Naive thymus-derived CD8-positive, alpha-beta T cell (primary cell): Measurements from ENCODE around the gene UNC93B1. TPM values are rescaled to one million over a fixed set of nuclear protein-coding genes. Genes with fewer than 3 reads are reported as not detected.

Source experiments
- ATAC-seq, 2 donors: fragments of 150-1000 bp; cut with Tn5 transposase in 1 of 2; sonication (Bioruptor Pico), chemical (Tn5 transposase) in 1 of 2; 1 replicate in 1 of 2; 2 replicates in 1 of 2; pipeline ENCODE4 v1.10.0; 2021; ENCODE audit warnings: mild to moderate bottlenecking in 2 of 2, moderate library complexity in 2 of 2
- POLR2A ChIA-PET: fragments of 350-600 bp; sonication (Branson Sonifier 250); formaldehyde crosslinking; loops from one replicate; lab custom pipeline; 2021; ENCODE audit warnings: antibody characterized with exemption; lab: Charles Lee
- DNase-seq, 10 donors: peaks; one replicate each; pipeline versions ENCODE4 v3.0.0 to v3.0.0-alpha.2; 2020 to 2022
- H3K27ac Mint-ChIP-seq, 10 donors: one replicate each; pipeline ENCODE4 v1.8.0; 2020 to 2022; ENCODE audit warnings: mild to moderate bottlenecking in 10 of 10, mixed read lengths in 10 of 10, moderate library complexity in 4 of 10, inconsistent platforms in 1 of 10
- H3K27me3 Mint-ChIP-seq, 5 donors: one replicate each; pipeline ENCODE4 v1.8.0; 2021 to 2022; ENCODE audit warnings: mixed read lengths in 5 of 5
- H3K36me3 Mint-ChIP-seq, 3 donors: one replicate each; pipeline ENCODE4 v1.8.0; 2020 to 2022; ENCODE audit warnings: mixed read lengths in 3 of 3, mild to moderate bottlenecking in 2 of 3, inconsistent platforms in 1 of 3
- H3K4me1 Mint-ChIP-seq, 4 donors: one replicate each; pipeline ENCODE4 v1.8.0; 2021 to 2022; ENCODE audit warnings: mixed read lengths in 4 of 4
- H3K4me3 Mint-ChIP-seq, 10 donors: one replicate each; pipeline ENCODE4 v1.8.0; 2020 to 2022; ENCODE audit warnings: mild to moderate bottlenecking in 10 of 10, mixed read lengths in 10 of 10, moderate library complexity in 6 of 10, inconsistent platforms in 1 of 10
- H3K9me3 Mint-ChIP-seq, 9 donors: one replicate each; pipeline ENCODE4 v1.8.0; 2020 to 2022; ENCODE audit warnings: mixed read lengths in 9 of 9, mild to moderate bottlenecking in 3 of 9, inconsistent platforms in 1 of 9, moderate library complexity in 1 of 9
- polyA plus RNA-seq, 3 donors: library from polyadenylated mRNA; unstranded; fragments of 300-500 nt; fragmentation: Illumina TruSeq; gene quantifications; one replicate each; pipeline ENCODE4 v1.2.3, GENCODE V29; 2021
- total RNA-seq, 8 experiments: library from RNA in 2 of 8; stranded (reverse) in 2 of 8; gene quantifications; one replicate each; pipeline ENCODE4 v1.2.3 and lab custom pipeline; 2021 to 2026

The UNC93B1 gene
- total and polyA plus RNA-seq, 5 experiments from 2014 or later = 8.9 to 17.4 (median 11.0) TPM

GRCh38 chr11:68028802-68029545 lies 25.1 kb upstream of the UNC93B1 start:
- peaks cover 13 to 37% (median 29%) of the 10 kb centered on the region in 4 donors for H3K4me1 Mint-ChIP-seq
- no peaks in the 10 kb centered on the region for H3K27me3 Mint-ChIP-seq
- H3K4me3 Mint-ChIP-seq = peak overlapping the region; percentile 59 to 99 (median 95)
- POLR2A ChIA-PET = interaction anchor here (2.8 kb wide), 1 partner anchor 11 kb away, joined by 23 read pairs; the partner anchor contains the start of gene TCIRG1
- H3K27ac Mint-ChIP-seq = peak overlapping the region in 5 of 10 donors; percentile 21 to 67 (median 43)
- ATAC-seq (no peak), DNase-seq (no peak)
- H3K36me3 Mint-ChIP-seq = peaks cover 8 to 14% (median 14%) of the 10 kb centered on the region in 3 donors
- peaks cover 0 to 18% (median 9%) of the 10 kb centered on the region in 9 donors for H3K9me3 Mint-ChIP-seq

DNA sequence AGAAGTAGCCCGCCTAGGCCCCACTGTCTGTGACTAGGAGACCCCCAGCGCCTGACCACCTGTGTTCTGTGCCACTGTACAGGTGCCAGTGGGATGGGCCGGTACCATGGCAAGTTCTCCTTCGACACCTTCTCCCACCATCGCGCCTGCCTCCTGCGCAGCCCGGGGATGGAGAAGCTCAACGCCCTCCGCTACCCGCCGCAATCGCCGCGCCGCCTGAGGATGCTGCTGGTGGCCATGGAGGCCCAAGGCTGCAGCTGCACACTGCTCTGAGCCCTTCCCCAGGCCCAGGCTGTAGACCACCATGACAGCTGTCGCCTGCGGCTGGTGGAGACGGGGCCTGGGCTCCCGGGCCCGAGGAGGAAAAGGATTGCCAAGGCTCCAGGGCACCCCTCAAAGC lies 23.8 kb upstream of the UNC93B1 start:
- ATAC-seq (no peak), DNase-seq (no peak)
- H3K27me3 Mint-ChIP-seq = no peaks in the 10 kb centered on the region
- POLR2A ChIA-PET = interaction anchor here (1.3 to 1.5 kb wide), 2 partner anchors 10 to 12 kb away, joined by 3 to 7 read pairs; no protein-coding TSS in a partner anchor
- peaks cover 13 to 37% (median 25%) of the 10 kb centered on the region in 4 donors for H3K4me1 Mint-ChIP-seq
- H3K4me3 Mint-ChIP-seq = no peak overlapping the region
- H3K27ac Mint-ChIP-seq = no peak overlapping the region
- peaks cover 0 to 19% (median 9%) of the 10 kb centered on the region in 9 donors for H3K9me3 Mint-ChIP-seq
- H3K36me3 Mint-ChIP-seq = peaks cover 6 to 16% (median 14%) of the 10 kb centered on the region in 3 donors

GRCh38 chr11:68026391-68027105 lies 22.7 kb upstream of the UNC93B1 start:
- peak overlapping the region in 1 of 10 donors; percentile 41 for H3K4me3 Mint-ChIP-seq
- no peaks in the 10 kb centered on the region for H3K27me3 Mint-ChIP-seq
- DNase-seq (no peak), ATAC-seq (no peak)
- POLR2A ChIA-PET = interaction anchor here (1.3 to 1.5 kb wide), 2 partner anchors 11 to 14 kb away, joined by 3 to 7 read pairs; no protein-coding TSS in a partner anchor
- H3K27ac Mint-ChIP-seq = peak overlapping the region in 2 of 10 donors; percentile 32 to 33
- peaks cover 6 to 16% (median 14%) of the 10 kb centered on the region in 3 donors for H3K36me3 Mint-ChIP-seq
- H3K4me1 Mint-ChIP-seq = peaks cover 10 to 33% (median 19%) of the 10 kb centered on the region in 4 donors
- H3K9me3 Mint-ChIP-seq = peaks cover 0 to 19% (median 9%) of the 10 kb centered on the region in 9 donors

DNA sequence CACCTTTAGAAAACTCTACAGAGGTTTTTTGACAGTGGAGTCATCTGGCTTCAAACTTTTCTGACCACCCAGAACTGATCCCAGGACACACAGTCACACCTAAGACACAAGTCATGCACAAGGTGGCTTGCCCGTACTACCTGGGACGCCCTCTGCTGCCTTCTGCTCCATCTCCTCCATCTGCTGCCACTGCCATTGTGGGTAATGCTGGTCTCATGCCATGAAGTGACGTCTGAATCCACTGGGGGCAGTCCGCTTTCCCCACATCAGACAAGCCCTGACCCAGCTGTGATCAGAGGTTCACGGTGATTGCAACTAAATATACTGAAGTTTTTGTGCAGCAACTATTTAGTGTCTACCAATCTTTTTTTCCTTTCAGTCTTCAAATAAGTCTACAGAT lies 21.1 kb upstream of the UNC93B1 start:
- peaks cover 6 to 16% (median 14%) of the 10 kb centered on the region in 3 donors for H3K36me3 Mint-ChIP-seq
- H3K27me3 Mint-ChIP-seq = no peaks in the 10 kb centered on the region
- POLR2A ChIA-PET = no interaction called here
- H3K4me1 Mint-ChIP-seq = peaks cover 6 to 18% (median 8%) of the 10 kb centered on the region in 4 donors
- no peak overlapping the region for H3K4me3 Mint-ChIP-seq
- DNase-seq (no peak), ATAC-seq (peak in 1 of 2 donors; percentile 26)
- H3K27ac Mint-ChIP-seq = no peak overlapping the region
- peaks cover 0 to 19% (median 9%) of the 10 kb centered on the region in 9 donors for H3K9me3 Mint-ChIP-seq

- Mint-ChIP-seq H3K27ac (no peak overlapping the region), H3K9me3 (peaks cover 0 to 19% (median 9%) of the 10 kb centered on the region in 9 donors), H3K27me3 (no peaks in the 10 kb centered on the region), H3K36me3 (peaks cover 6 to 16% (median 14%) of the 10 kb centered on the region in 3 donors), H3K4me1 (peaks cover 2 to 13% (median 5%) of the 10 kb centered on the region in 4 donors), H3K4me3 (no peak overlapping the region)
- no peak for DNase-seq
- ATAC-seq = no peak
- POLR2A ChIA-PET = no interaction called here
Measured at GRCh38 chr11:68024508-68024907, 20.6 kb upstream of the UNC93B1 start.

- no peak overlapping the region for H3K4me3 Mint-ChIP-seq
- POLR2A ChIA-PET = interaction anchor here (0.6 kb wide), 1 partner anchor 1385 kb away, joined by 3 read pairs; no protein-coding TSS in a partner anchor
- no peak overlapping the region for H3K27ac Mint-ChIP-seq
- DNase-seq = no peak
- no peak for ATAC-seq
- peaks cover 6 to 16% (median 14%) of the 10 kb centered on the region in 3 donors for H3K36me3 Mint-ChIP-seq
- H3K4me1 Mint-ChIP-seq = peaks cover 0 to 5% (median 0%) of the 10 kb centered on the region in 4 donors
- H3K27me3 Mint-ChIP-seq = no peaks in the 10 kb centered on the region
- H3K9me3 Mint-ChIP-seq = peaks cover 0 to 19% (median 9%) of the 10 kb centered on the region in 9 donors
Measured at GRCh38 chr11:68022531-68022930, 18.6 kb upstream of the UNC93B1 start.

DNA sequence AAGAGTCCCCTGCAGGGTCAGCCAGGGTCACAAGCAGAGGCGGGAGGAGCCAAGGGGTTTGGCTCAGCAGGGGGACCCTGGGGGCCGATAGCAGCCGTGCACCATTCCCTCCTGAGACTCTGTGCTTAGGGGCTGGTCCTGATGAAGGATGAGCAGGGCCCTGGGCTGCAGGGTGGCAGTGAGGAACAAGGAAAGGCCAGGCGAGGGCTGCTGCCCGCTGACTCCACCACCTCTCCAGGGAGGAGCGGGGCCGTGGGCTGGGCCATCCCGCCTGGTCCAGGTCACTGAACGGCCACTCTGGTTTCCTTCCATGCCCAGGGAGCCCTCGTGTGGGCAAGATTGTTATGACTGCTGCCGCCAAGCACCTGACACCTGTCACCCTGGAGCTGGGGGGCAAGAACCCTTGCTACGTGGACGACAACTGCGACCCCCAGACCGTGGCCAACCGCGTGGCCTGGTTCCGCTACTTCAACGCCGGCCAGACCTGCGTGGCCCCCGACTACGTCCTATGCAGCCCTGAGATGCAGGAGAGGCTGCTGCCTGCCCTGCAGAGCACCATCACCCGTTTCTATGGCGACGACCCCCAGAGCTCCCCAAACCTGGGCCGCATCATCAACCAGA lies 17.4 kb upstream of the UNC93B1 start:
- POLR2A ChIA-PET = no interaction called here
- ATAC-seq (no peak), DNase-seq (no peak)
- Mint-ChIP-seq H3K27me3 (no peaks in the 10 kb centered on the region), H3K36me3 (peaks cover 6 to 16% (median 14%) of the 10 kb centered on the region in 3 donors), H3K4me1 (no peaks in the 10 kb centered on the region), H3K27ac (no peak overlapping the region), H3K4me3 (no peak overlapping the region), H3K9me3 (peaks cover 0 to 19% (median 7%) of the 10 kb centered on the region in 9 donors)

DNA sequence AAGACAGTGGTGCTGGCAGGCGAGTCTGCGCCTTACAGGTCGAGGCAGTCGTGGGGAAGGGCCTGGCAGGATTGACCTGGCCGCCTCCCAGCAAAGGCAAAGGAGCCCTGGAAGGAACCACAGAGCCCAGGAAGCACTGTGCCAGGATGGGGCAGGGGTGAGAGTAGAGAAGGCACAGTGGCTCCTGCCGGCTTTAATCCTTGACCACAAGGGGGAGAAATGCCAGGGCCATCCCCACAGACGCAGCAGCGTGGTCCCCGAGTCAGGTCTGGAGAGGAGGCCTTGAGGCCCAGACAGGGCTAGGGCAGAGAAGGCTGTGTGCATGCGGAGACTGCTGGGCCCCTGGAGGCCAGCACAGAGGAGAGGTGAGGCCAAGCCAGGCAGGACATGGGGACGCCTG lies 16.7 kb upstream of the UNC93B1 start:
- no peaks in the 10 kb centered on the region for H3K4me1 Mint-ChIP-seq
- DNase-seq (no peak), ATAC-seq (no peak)
- POLR2A ChIA-PET = no interaction called here
- H3K4me3 Mint-ChIP-seq = no peak overlapping the region
- no peaks in the 10 kb centered on the region for H3K27me3 Mint-ChIP-seq
- no peak overlapping the region for H3K27ac Mint-ChIP-seq
- peaks cover 0 to 18% (median 7%) of the 10 kb centered on the region in 9 donors for H3K9me3 Mint-ChIP-seq
- H3K36me3 Mint-ChIP-seq = peaks cover 5 to 16% (median 14%) of the 10 kb centered on the region in 3 donors

DNA sequence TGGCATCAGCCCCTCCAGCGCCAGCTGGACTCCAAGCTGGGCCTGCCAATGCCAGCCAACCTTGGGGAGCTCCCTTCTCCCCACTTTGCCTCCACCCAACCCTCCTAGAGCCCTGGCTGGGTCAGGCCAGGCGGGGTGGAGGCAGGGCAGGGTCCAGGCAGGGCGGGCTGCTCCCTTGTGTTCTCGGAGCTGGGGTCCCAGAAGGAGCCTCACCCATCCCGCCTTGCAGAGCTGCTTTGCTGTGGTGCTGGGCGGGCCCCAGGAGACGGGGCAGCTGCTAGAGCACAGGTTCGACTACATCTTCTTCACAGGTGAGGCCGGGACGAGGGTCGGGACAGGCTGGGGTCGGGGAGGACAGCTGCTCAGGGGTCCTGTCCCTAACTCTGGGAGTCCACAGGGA lies 15.6 kb upstream of the UNC93B1 start:
- H3K27ac Mint-ChIP-seq = no peak overlapping the region
- no peak for ATAC-seq
- POLR2A ChIA-PET = interaction anchor here (0.5 kb wide), 1 partner anchor 89 kb away, joined by 3 read pairs; no protein-coding TSS in a partner anchor
- peaks cover 0 to 6% (median 3%) of the 10 kb centered on the region in 3 donors for H3K36me3 Mint-ChIP-seq
- no peak for DNase-seq
- peaks cover 0 to 7% (median 0%) of the 10 kb centered on the region in 9 donors for H3K9me3 Mint-ChIP-seq
- H3K4me1 Mint-ChIP-seq = no peaks in the 10 kb centered on the region
- H3K4me3 Mint-ChIP-seq = no peak overlapping the region
- no peaks in the 10 kb centered on the region for H3K27me3 Mint-ChIP-seq

- POLR2A ChIA-PET = interaction anchor here (0.5 kb wide), 1 partner anchor 90 kb away, joined by 3 read pairs; no protein-coding TSS in a partner anchor
- H3K4me1 Mint-ChIP-seq = no peaks in the 10 kb centered on the region
- no peak overlapping the region for H3K27ac Mint-ChIP-seq
- no peak for ATAC-seq
- H3K4me3 Mint-ChIP-seq = no peak overlapping the region
- H3K36me3 Mint-ChIP-seq = peaks cover 0 to under 1% (median 0%) of the 10 kb centered on the region in 3 donors
- DNase-seq = no peak
- H3K27me3 Mint-ChIP-seq = peaks cover 0 to 5% (median 0%) of the 10 kb centered on the region in 5 donors
- H3K9me3 Mint-ChIP-seq = no peaks in the 10 kb centered on the region
Measured at GRCh38 chr11:68018730-68019190, 14.9 kb upstream of the UNC93B1 start.

DNA sequence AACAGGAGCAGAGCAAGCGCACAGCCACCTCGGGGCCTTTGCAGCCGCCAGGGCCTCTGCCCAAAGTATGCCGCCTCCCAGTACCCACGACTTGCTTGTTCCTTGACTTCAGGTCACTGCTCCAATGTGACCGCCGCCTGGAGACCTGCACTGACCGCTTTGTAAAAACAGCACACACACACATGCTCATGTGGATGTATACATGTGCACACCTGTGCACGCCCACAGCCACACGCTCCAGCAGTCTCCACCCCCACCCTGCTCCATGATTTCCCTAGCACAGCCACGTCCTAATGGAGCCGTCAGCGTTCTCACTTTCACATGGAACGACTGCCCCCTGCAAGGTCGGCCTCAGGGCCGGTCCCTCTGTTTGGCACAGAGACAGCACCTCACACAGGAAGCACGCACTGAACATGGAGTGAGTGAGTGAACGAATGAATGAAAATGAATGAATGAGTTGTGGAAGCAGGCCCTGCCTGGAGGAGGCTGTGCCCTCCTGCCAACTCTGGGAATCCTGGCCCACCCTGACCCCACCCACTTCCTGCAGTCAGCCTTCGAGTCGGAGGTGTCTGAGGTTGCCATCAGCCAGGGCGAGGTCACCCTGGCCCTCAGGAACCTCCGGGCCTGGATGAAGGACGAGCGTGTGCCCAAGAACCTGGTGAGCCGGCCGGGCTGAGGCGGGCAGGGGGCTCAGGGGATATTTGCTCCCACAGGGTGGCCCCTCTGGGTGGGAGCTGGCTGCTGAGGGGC lies 14.3 kb upstream of the UNC93B1 start:
- Mint-ChIP-seq H3K9me3 (no peaks in the 10 kb centered on the region), H3K4me3 (no peak overlapping the region), H3K36me3 (no peaks in the 10 kb centered on the region), H3K27ac (peak overlapping the region in 1 of 10 donors; percentile 62), H3K27me3 (peaks cover 0 to 5% (median 0%) of the 10 kb centered on the region in 5 donors), H3K4me1 (no peaks in the 10 kb centered on the region)
- DNase-seq = no peak
- ATAC-seq = no peak
- POLR2A ChIA-PET = no interaction called here
